ENCODE measurements around the gene TCF4.

- TF ChIP-seq GABPA (IDR thresholded peaks at IDR 0.05 in 1 of 2, conservative IDR thresholded peaks at IDR 0.05 in 1 of 2) (no peak), REST (IDR thresholded peaks at IDR 0.05) (no peak), CTCF (IDR thresholded peaks at IDR 0.05; ENCODE audit: low read depth, low read length, missing input control) (no peak), EGR1 (IDR thresholded peaks at IDR 0.05; ENCODE audit: low read depth in 2 of 2) (no peak), MAX (IDR thresholded peaks at IDR 0.05) (no peak), FOXA1 (IDR thresholded peaks at IDR 0.05) (no peak), SP1 (IDR thresholded peaks at IDR 0.05) (no peak)
Observed at GRCh38 chr18:55232506-55232905, 355.5 kb downstream of the TCF4 start.
